22Rv1 (cell line): ENCODE data around the gene UBN2.

ENCODE experiments used
- CTCF ChIP-seq: fragments of 450-650 bp; IDR thresholded peaks from 2 replicates; pipeline ENCODE4 v1.5.1; 2017; ENCODE audit warnings: mild to moderate bottlenecking
- ZFX ChIP-seq: fragments of 450-650 bp; IDR thresholded peaks from 2 replicates; pipeline ENCODE4 v1.6.1; 2017; ENCODE audit warnings: antibody characterized with exemption, borderline replicate concordance

- TF ChIP-seq CTCF (peak; percentile 38; the same call in 1 of the 2 replicates), ZFX (no peak)
Measured at GRCh38 chr7:139341058-139341775, 110.2 kb downstream of the UBN2 start, which contains the start of gene FMC1.
